ENCODE data around the gene LLCFC1.

Gene LLCFC1

GRCh38 chr7:142910031-142910433 lies 29.3 kb upstream of the LLCFC1 start:
- H3K4me3 ChIP-seq (replicated peaks; ENCODE audit: low read depth, low read length) = no peak overlapping the region
- DNase-seq (ENCODE audit: low read depth) = no peak
- TF ChIP-seq CTCF (IDR thresholded peaks at IDR 0.05; ENCODE audit: low read length, missing control alignments) = no peak

GRCh38 chr7:142910481-142910880 lies 28.8 kb upstream of the LLCFC1 start:
- TF ChIP-seq CTCF (IDR thresholded peaks at IDR 0.05; ENCODE audit: low read length, missing control alignments) = no peak
- no peak for DNase-seq (ENCODE audit: low read depth)
- H3K4me3 ChIP-seq (replicated peaks; ENCODE audit: low read depth, low read length) = no peak overlapping the region

GRCh38 chr7:142913051-142913450 lies 26.2 kb upstream of the LLCFC1 start:
- H3K4me3 ChIP-seq (replicated peaks; ENCODE audit: low read depth, low read length) = no peak overlapping the region
- TF ChIP-seq CTCF (IDR thresholded peaks at IDR 0.05; ENCODE audit: low read length, missing control alignments) = no peak
- no peak for DNase-seq (ENCODE audit: low read depth)

GRCh38 chr7:142913566-142913965 lies 25.7 kb upstream of the LLCFC1 start:
- TF ChIP-seq CTCF (IDR thresholded peaks at IDR 0.05; ENCODE audit: low read length, missing control alignments) = no peak
- DNase-seq (ENCODE audit: low read depth) = no peak
- H3K4me3 ChIP-seq (replicated peaks; ENCODE audit: low read depth, low read length) = no peak overlapping the region

- DNase-seq (ENCODE audit: low read depth) = no peak
- no peak overlapping the region for H3K4me3 ChIP-seq (replicated peaks; ENCODE audit: low read depth, low read length)
- no peak for TF ChIP-seq CTCF (IDR thresholded peaks at IDR 0.05; ENCODE audit: low read length, missing control alignments)
Observed at GRCh38 chr7:142914121-142914520, 25.2 kb upstream of the LLCFC1 start.

GRCh38 chr7:142915315-142915714 lies 24.0 kb upstream of the LLCFC1 start:
- TF ChIP-seq CTCF (IDR thresholded peaks at IDR 0.05; ENCODE audit: low read length, missing control alignments) = no peak
- H3K4me3 ChIP-seq (replicated peaks; ENCODE audit: low read depth, low read length) = no peak overlapping the region
- DNase-seq (ENCODE audit: low read depth) = no peak

- H3K4me3 ChIP-seq (replicated peaks; ENCODE audit: low read depth, low read length) = no peak overlapping the region
- TF ChIP-seq CTCF (IDR thresholded peaks at IDR 0.05; ENCODE audit: low read length, missing control alignments) = no peak
- DNase-seq (ENCODE audit: low read depth) = no peak
Observed at GRCh38 chr7:142916508-142916907, 22.8 kb upstream of the LLCFC1 start.

Data from fibroblast of pulmonary artery (primary cell).